Testis (tissue), 3 donors: ENCODE data around the gene UBE2Z. TPM values are rescaled to one million over a fixed set of nuclear protein-coding genes. Genes with fewer than 3 reads are reported as not detected.

Experiments
- DNase-seq: peaks from one replicate; pipeline ENCODE4 v3.0.0-alpha.2; 2019
- H3K27ac ChIP-seq, 2 donors: fragments of 200-600 bp; sonication (generic); one replicate each; pipeline ENCODE4 v1.5.1; 2019
- H3K27me3 ChIP-seq: fragments of 200-600 bp; sonication (generic); one replicate; pipeline ENCODE4 v1.5.1; 2019
- H3K36me3 ChIP-seq: fragments of 200-600 bp; sonication (generic); one replicate; pipeline ENCODE4 v1.5.1; 2017; ENCODE audit warnings: low read depth; ENCODE audit errors: missing control alignments
- H3K4me1 ChIP-seq: fragments of 200-600 bp; sonication (generic); one replicate; pipeline ENCODE4 v1.5.1; 2019
- H3K4me3 ChIP-seq, 2 donors: fragments of 200-600 bp; sonication (generic); one replicate each; pipeline ENCODE4 v1.5.1; 2017 to 2019
- H3K9me3 ChIP-seq: fragments of 200-600 bp; sonication (generic); one replicate; pipeline ENCODE4 v1.5.1; 2017
- POLR2A ChIP-seq: fragments of 450-650 bp; IDR thresholded peaks from one replicate; pipeline ENCODE4 v1.6.1; 2017; ENCODE audit warnings: antibody characterized with exemption, mild to moderate bottlenecking, moderate library complexity
- WGBS, 2 donors: methylation state at CpG; one replicate each; pipeline ENCODE4 v1.1.5; 2018; 5-methylcytosine and 5-hydroxymethylcytosine counted together
- intact Hi-C: fragments of 100-400 bp; cut with DNase I; formaldehyde crosslinking; loops from one replicate; pipeline ENCODE4 v1.15.1; 2023; ENCODE audit warnings: low total_unique reads
- polyA plus RNA-seq: library from polyadenylated mRNA; stranded (reverse); fragments of 350-450 nt; fragmentation: Illumina TruSeq; extraction: RNeasy Lipid Tissue Mini Kit (QIAGEN cat#74804); gene quantifications from one replicate; pipeline ENCODE4 v1.2.3, GENCODE V29; 2014; ENCODE audit warnings: low read depth, low replicate concordance; ENCODE audit not compliant: insufficient read depth
- total RNA-seq, 2 donors: library from RNA; depleted of rRNA; stranded (reverse); fragments of >200 nt; gene quantifications; one replicate each; pipeline ENCODE4 v1.2.3, GENCODE V29; 2016
- TF ChIP-seq, protein P1 (sequence below), 3 experiments: fragments of 450-650 bp in 2 of 3; fragments of 200-600 bp in 1 of 3; sonication (generic) in 1 of 3; IDR thresholded peaks; one replicate each; pipeline ENCODE4 v1.5.1; 2016 to 2019; ENCODE audit warnings: antibody characterized with exemption in 3 of 3, mild to moderate bottlenecking in 2 of 3, moderate library complexity in 1 of 3

Gene UBE2Z
- total and polyA plus RNA-seq, 3 donors from 2014 or later = 74.6 to 107 (median 82.3) TPM

DNA sequence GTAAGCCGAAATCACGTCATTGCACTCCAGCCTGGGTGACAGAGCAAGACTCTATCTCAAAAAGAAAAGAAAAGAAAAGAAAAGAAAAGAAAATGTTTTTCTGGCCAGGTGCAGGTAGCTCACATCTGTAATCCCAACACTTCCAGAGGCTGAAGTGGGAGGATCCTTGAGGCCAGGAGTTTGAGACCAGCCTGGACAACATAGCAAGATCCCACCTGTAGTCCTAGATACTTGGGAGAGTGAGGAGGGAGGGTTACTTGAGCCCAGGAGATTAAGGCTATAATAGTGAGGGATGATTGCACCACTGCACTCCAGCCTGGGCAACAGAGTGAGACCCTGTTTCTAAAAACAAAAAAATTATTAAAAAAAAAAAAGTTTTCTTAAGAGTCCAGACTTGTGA, 18.1 kb upstream of the UBE2Z start:
- Histone ChIP-seq H3K27ac (no peak overlapping the region), H3K9me3 (no peaks in the 10 kb centered on the region), H3K4me1 (peaks cover 5% of the 10 kb centered on the region), H3K4me3 (no peak overlapping the region), H3K27me3 (no peaks in the 10 kb centered on the region), H3K36me3 (no peaks in the 10 kb centered on the region)
- 92 to 94% methylated on average over 2 of the region's 2 CpGs for WGBS, 2 donors
- intact Hi-C loops = no loop called here
- TF ChIP-seq, protein P1, sequence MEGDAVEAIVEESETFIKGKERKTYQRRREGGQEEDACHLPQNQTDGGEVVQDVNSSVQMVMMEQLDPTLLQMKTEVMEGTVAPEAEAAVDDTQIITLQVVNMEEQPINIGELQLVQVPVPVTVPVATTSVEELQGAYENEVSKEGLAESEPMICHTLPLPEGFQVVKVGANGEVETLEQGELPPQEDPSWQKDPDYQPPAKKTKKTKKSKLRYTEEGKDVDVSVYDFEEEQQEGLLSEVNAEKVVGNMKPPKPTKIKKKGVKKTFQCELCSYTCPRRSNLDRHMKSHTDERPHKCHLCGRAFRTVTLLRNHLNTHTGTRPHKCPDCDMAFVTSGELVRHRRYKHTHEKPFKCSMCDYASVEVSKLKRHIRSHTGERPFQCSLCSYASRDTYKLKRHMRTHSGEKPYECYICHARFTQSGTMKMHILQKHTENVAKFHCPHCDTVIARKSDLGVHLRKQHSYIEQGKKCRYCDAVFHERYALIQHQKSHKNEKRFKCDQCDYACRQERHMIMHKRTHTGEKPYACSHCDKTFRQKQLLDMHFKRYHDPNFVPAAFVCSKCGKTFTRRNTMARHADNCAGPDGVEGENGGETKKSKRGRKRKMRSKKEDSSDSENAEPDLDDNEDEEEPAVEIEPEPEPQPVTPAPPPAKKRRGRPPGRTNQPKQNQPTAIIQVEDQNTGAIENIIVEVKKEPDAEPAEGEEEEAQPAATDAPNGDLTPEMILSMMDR (IDR thresholded peaks at IDR 0.05) = no peak
- no peak for TF ChIP-seq POLR2A
- DNase-seq = no peak

DNA sequence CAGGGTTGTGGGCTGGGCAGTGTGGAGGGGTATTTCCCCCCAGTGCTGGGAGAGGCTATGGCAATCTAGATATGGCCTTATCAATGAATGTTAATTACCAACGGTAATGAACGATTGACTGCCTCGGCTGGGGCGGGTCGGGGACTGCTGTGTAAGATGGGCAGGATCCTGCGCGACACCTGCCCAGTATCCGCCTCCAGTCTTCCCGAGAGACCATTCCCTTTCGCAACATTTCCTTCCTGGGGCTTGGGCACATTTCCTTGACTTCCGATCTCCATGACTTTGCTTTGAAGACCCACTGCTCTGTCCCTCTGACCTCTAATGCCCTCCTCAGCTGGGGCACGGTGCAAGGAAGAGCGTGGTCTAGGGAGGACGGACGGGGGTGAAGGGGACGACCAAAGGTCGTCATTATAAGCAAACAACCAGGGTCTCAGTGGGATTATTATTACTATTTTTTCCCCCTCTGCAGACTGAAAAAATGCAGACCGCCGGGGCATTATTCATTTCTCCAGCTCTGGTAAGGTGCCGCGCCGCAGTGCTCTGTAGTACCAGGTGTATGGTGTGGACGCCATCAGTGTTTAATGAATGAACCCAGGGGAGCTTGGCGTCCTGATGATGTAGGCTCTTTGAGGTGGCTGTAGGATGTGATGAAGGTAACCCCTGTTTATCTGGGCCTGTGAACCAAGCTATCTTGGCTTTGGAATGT, 15.1 kb upstream of the UBE2Z start:
- intact Hi-C loops = no loop called here
- no peaks in the 10 kb centered on the region for H3K27me3 ChIP-seq
- no peak for DNase-seq
- peak overlapping the region; percentile 68 to 76 for H3K27ac ChIP-seq
- H3K4me3 ChIP-seq = peak overlapping the region; percentile 71 to 81
- H3K36me3 ChIP-seq = no peaks in the 10 kb centered on the region
- WGBS, 2 donors = 1% methylated on average over 24 of the region's 24 CpGs
- peaks cover 5% of the 10 kb centered on the region for H3K4me1 ChIP-seq
- H3K9me3 ChIP-seq = no peaks in the 10 kb centered on the region
- no peak for TF ChIP-seq POLR2A
- TF ChIP-seq, protein P1 (IDR thresholded peaks at IDR 0.05) = no peak

DNA sequence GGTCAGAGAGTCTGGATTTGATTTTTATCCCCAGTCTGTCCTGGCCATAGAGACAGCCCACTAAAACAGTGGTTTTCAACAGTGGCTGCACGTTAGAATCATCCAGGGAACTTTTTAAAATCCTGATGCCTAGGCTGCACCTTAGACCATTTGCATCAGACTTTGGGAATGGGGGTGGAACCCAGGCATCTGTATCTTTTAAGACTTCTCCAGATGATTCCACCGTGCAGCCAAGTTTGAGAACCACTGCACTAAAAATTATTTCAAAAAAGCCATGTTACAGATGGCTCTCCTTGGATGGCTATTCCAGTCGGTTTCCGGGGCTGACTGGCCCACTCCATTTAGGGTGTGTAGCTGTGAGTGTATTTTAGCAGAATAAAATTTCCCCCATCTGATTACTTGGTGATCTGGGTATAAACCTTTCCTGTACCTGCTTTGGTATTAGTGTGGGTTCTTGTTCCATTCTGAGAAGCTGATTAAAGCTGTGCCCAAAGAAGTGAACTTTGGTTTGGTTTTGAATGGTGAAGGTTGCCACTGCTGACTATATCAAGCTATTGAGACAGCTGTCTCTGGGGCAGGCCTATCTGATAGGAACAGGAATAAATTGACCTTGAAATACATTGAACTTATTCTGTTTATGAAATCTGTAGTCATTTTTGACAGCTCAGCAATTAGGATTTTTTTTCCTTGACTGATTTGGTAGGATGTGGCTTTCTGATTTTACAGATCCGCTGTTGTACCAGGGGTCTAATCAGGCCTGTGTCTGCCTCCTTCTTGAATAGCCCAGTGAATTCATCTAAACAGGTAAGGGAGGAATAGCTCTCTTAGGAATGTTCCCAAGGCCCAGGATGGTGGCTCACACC, 14.3 kb upstream of the UBE2Z start:
- peaks cover 5% of the 10 kb centered on the region for H3K4me1 ChIP-seq
- intact Hi-C loops = no loop called here
- H3K9me3 ChIP-seq = no peaks in the 10 kb centered on the region
- no peak overlapping the region for H3K4me3 ChIP-seq
- H3K27me3 ChIP-seq = no peaks in the 10 kb centered on the region
- no peaks in the 10 kb centered on the region for H3K36me3 ChIP-seq
- WGBS, 2 donors = 50 to 57% methylated on average over 5 of the region's 5 CpGs
- TF ChIP-seq, protein P1 (IDR thresholded peaks at IDR 0.05) = no peak
- TF ChIP-seq POLR2A = no peak
- DNase-seq = no peak
- H3K27ac ChIP-seq = no peak overlapping the region

DNA sequence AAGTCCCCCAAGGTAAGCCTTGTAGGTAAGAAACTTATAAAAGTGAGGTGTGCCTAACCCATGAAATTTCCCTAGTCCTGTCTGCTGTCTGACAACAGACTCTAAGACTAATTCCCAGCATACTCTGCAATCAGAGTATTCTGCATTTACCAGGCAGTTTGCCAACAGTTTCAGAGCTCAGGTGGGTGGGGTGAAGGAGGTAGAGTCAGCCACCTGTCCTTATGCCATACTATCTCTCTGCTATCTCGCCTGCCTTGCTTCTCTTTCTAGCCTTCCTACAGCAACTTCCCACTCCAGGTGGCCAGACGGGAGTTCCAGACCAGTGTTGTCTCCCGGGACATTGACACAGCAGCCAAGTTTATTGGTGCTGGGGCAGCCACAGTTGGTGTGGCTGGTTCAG, 13.3 kb upstream of the UBE2Z start:
- Histone ChIP-seq H3K4me3 (no peak overlapping the region), H3K36me3 (no peaks in the 10 kb centered on the region), H3K9me3 (no peaks in the 10 kb centered on the region), H3K27me3 (no peaks in the 10 kb centered on the region), H3K4me1 (peaks cover 5% of the 10 kb centered on the region), H3K27ac (no peak overlapping the region)
- TF ChIP-seq, protein P1 (IDR thresholded peaks at IDR 0.05) = no peak
- TF ChIP-seq POLR2A = no peak
- WGBS, 2 donors = 69 to 85% methylated on average over 3 of the region's 3 CpGs
- intact Hi-C loops = no loop called here
- DNase-seq = no peak
